HT-29 (cell line): Measurements from ENCODE around the gene MYL12B. TPM values are rescaled to one million over a fixed set of nuclear protein-coding genes. Genes with fewer than 3 reads are reported as not detected.

Experiments used
- DNase-seq: peaks from one replicate; pipeline ENCODE4 v3.0.0-alpha.2; 2015; ENCODE audit warnings: low spot score
- total RNA-seq: library from RNA; depleted of rRNA; stranded (reverse); fragments of >200 nt; shearing (Covaris generic); gene quantifications from 2 replicates; pipeline ENCODE4 v1.2.3, GENCODE V29; 2014

MYL12B gene
- total RNA-seq, 1 experiment from 2014 or later: 484 TPM

- DNase-seq: no peak
Measured at GRCh38 chr18:3235846-3236245, 26.1 kb upstream of the MYL12B start.

- no peak for DNase-seq
Measured at GRCh38 chr18:3236470-3236869, 25.5 kb upstream of the MYL12B start.

DNA sequence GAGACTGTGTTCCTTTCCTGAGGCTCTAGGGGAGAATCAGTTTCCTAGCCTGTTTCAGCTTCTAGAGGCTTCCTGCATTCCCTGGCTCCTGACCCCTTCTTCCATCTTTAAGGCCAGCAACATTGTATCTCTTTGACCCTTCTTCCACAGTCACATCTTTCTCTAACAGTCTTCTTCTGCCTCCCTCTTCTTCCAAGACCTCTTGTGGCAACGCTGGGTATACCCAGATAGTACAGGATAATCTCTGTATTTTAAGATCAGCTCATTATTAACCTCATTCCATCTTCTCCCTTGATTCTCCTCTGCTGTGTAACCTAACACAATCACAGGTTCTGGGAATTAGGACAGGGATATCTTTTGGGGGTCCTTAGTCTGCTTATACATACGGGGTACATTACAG lies 23.2 kb upstream of the MYL12B start:
- peak; percentile 58 for DNase-seq

DNA sequence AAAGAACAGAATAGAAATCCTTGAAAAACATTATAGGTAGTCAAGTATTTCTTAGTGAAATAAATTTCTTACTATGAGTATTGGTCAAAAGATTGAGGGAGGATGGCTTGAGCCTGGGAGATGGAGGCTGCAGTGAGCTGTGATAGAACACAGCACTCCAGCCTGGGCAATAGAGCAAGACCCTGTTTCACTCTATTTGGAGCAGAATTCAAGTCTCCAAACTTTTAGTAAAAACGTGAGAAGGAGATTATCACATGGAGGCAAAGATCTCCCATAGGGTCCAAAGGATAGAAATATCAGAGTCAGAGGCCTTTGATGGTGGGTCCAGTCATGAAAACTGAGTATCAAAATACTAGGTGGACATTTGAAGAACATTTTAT lies 16.8 kb upstream of the MYL12B start:
- DNase-seq: no peak

DNA sequence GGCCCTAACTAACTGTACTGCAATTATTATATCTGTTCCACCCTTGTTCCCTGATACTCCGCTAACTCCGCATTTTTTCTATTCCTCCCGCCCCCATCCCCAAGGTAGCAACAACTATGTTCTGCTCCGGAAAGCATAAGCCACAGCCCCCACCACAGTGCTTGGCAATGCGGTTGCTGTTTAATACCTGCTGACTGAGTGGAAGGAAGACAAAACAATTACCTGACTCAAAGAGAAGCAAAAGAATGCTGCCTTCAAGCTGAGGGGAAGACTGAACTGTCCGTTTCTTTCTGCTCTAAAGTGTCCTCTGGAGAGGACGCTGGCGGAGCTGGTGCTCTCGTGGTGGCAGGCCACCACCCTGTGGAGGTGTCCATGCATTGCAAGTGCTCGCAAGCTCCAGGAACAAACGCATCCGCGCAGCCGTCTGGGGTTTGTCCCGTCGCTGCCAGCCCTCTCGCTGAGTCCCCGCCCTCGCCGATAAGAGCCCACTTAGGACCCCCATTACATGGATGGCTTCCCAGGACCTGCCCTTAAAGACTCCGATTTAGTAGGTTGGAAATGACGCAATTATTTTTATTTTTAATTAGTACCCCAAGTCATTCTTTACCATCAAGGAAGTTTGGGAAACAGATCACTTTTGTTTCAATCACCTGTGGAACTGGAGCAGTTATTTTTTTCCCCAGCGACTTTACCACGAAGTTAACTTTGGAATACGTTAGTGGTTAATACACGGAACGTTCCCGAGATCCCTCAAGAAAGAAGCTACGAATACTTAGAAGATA lies 15.9 kb upstream of the MYL12B start:
- peak; percentile 96 for DNase-seq

DNA sequence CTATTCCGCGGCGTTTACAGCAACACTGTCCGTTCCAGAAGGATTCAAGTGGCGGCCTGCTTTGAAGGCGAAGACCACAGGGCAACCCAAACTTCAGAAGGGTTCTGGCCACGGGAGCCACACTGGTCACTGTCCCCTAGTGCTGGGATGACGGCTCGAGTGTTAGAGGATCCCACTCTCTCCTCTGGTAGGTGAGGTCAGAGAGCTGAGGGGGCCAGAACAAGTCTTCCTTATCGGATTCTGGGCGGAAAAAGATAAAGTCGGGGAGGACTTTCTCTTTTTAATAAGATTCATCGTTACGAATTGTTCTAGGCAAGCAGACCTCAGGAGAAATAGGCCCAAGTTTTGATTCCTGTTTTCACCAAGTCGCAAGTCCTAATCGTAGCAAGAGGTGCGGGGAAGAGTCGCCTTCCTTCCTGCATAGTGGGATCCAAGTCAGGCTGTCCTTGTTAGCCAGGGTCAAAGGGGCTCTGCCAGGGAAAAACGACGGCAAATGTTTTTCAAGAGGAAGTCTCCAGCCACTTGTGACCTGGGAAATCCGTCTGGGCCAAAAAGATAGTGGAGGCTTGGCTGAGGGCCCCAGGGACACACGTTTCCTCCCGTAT lies 15.2 kb upstream of the MYL12B start:
- peak; percentile 68 for DNase-seq

GRCh38 chr18:3247240-3248061 lies 14.5 kb upstream of the MYL12B start, which contains the start of gene MYL12A:
MYL12A (plus strand) TSS chr18:3247801; CDS start chr18:3253248, 5,447 bp downstream.
- DNase-seq: peak; percentile 100

DNA sequence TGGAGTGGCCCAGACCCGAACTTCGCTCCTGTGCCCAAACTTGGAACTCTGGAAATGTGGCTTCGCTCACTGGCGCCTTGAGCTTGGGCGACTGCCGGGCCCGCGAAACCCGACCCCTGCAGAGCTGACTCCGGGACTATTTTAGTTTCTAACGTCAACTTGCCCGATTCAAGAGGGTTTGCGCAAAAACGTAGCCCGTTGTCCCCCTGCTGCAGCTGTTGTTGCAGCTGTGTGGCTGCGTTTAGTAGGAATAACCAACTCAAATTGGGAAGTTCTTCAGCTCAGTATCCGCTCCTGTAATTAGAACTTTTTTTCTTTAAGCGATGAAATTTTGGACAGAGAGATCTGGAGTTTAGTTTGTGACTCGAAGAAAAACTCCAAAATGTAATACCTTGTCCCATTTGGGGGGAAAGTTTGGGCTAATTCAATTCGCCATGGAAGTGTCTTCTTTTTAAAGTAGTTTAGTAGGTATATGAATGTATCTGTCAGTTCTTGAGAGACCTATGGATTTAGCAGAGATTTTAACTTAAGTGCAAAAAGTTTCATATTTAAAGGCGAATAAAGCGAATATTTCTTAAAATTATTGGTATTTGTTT lies 13.8 kb upstream of the MYL12B start:
- DNase-seq: peak; percentile 52

DNA sequence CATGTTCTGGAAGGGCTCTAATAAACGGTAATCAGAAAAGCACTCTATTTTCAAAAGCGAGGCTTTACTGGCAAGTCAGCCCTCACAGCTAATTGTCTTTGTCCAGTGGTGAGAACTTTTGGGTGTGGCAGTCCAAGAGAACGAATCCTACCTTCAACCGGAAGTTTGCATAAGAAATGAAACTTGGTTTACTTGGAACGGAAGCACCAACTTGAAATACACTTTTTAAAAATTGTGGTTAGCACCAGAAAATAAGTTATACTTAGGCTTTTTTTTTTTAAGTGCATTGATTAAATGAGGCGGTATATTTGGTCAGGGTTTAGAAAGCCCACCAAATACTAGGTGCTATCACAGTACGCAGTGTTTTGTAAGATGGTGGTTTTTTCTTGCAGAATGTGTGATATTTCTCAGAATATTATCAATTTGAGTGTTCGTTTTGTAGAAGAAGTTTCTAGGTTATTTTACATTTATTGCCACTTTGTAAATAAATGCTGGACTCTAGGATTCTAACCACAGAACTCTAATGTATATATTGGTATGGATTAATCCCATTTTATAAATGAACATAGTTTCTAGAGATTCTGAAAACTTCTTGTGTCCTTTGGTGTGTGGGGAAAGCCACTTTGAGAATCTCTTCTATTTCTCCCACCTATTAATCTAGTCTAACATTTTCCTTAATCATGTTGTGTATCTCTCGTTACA lies 13.1 kb upstream of the MYL12B start:
- DNase-seq: peak; percentile 77

- DNase-seq: peak; percentile 44
Measured at GRCh38 chr18:3250237-3251107, 11.5 kb upstream of the MYL12B start.

DNA sequence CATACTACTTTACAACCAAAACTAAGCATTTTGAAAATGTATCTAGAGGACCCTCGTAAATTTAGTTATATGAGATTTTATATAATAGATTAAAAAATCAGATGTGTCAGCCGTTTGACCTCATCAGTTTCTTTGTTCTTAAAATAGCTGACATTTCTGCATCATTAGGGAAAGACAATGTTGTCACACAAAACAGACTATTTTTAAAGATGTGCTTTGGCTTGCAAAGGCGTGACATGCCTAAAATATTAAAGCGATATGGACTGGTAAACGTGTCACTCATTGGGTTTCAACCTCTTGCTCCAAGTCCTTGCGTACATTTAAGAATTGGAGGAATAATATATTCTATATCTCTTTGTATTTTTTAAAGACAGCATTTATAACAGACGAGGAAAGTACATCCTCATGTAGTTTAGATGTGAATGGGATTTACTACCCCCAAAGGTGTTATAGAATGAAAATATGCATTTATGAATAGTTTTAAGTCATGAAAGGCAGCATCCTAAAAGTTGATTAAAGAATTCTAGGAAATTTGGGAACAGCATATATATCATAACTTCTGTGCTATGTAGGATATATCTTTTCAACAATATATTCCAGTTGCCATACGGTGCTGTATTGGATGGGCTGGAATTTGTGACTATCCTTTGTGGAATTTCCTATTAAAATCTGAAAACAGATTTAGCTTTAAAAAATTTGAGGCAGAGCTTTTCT lies 10.5 kb upstream of the MYL12B start:
- no peak for DNase-seq

GRCh38 chr18:3251963-3252277 lies 10.0 kb upstream of the MYL12B start:
- DNase-seq: no peak

GRCh38 chr18:3252843-3253242 lies 9.1 kb upstream of the MYL12B start:
- DNase-seq: no peak

- no peak for DNase-seq
Measured at GRCh38 chr18:3254725-3255124, 7.2 kb upstream of the MYL12B start.

DNA sequence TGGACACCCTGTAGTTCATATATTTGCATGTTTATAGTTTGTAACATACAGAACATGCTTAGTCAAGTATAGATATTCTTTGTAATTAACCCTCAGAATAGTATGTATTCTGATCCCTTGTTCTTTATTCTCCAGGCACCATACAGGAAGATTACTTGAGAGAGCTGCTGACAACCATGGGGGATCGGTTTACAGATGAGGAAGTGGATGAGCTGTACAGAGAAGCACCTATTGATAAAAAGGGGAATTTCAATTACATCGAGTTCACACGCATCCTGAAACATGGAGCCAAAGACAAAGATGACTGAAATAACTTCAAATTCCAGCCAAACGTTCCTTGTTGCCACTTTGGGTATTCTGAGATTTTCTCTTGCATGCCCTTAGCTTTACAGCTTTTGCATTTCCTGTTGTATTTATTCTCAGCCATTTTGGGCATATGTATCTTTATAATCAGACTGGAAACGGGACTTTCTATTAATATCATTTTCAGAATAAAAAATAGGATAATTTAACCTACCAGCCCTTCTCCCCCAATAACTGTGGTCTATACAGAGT lies 6.2 kb upstream of the MYL12B start:
- no peak for DNase-seq

GRCh38 chr18:3256693-3257626 lies 5.0 kb upstream of the MYL12B start:
- DNase-seq: no peak

- no peak for DNase-seq
Measured at GRCh38 chr18:3257627-3258120, 4.3 kb upstream of the MYL12B start.

GRCh38 chr18:3260995-3261372 lies 949 bp upstream of the MYL12B start:
- no peak for DNase-seq
